Measurements from ENCODE around the gene ZFAND4.
"Not testable (repeated sequence)": the region's sequence is repeated elsewhere in the genome, so short reads cannot be mapped to it uniquely, and the experiment has no call there.

ZFAND4 gene

DNA sequence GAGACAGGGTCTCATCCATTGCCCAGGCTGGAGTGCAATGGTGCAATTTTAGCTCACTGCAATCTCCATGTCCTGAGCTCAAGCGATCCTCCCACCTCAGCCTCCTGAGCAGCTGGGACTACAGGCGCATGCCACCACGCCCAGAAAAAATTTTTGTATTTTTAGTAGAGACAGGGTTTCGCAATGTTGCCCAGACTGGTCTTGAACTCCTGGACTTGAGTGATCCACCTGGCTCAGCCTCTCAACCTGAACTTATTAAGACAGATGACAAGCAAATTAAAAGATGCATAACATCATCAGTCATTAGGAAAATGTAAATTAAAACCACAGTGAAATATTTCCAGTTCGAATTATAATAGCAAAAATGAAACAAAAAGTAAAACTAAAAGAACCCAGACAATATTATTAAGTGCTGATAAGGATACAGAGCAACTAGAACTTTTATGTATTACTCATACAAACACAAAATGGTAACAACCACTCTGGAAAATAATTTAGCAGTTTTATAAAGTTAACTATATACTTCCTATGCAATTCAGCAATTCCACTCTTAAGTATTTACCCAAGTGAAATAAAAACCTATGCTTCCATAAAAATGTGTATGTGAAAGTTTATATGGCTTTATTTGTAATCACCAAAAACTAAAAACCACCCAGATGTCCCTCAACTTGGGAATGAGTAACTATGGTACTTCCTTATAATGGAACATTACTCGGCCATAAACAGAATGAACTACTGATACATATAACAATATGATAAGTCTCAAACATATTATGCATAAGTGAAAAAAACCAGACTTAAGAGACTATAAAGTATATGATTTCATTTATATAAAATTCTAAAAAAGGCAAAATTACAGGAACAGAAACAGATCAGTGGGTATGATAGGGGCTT, 15.3 kb downstream of the ZFAND4 start:
- Histone ChIP-seq H3K4me2 (ENCODE audit: low read length) (no peak overlapping the region), H3K27ac (no peak overlapping the region), H3K36me3 (ENCODE audit: control insufficient read depth, insufficient read depth, low read length) (peaks cover 5% of the 10 kb centered on the region), H3K9me3 (ENCODE audit: control insufficient read depth, low read length) (no peaks in the 10 kb centered on the region), H3K4me1 (no peaks in the 10 kb centered on the region), H3K27me3 (ENCODE audit: control insufficient read depth, insufficient read depth, low read length) (no peaks in the 10 kb centered on the region), H3K4me3 (ENCODE audit: low read depth, low read length) (no peak overlapping the region), H3K79me2 (no peaks in the 10 kb centered on the region), H3K9ac (no peak overlapping the region), H2AFZ (no peak overlapping the region)
- TF ChIP-seq, protein P1, sequence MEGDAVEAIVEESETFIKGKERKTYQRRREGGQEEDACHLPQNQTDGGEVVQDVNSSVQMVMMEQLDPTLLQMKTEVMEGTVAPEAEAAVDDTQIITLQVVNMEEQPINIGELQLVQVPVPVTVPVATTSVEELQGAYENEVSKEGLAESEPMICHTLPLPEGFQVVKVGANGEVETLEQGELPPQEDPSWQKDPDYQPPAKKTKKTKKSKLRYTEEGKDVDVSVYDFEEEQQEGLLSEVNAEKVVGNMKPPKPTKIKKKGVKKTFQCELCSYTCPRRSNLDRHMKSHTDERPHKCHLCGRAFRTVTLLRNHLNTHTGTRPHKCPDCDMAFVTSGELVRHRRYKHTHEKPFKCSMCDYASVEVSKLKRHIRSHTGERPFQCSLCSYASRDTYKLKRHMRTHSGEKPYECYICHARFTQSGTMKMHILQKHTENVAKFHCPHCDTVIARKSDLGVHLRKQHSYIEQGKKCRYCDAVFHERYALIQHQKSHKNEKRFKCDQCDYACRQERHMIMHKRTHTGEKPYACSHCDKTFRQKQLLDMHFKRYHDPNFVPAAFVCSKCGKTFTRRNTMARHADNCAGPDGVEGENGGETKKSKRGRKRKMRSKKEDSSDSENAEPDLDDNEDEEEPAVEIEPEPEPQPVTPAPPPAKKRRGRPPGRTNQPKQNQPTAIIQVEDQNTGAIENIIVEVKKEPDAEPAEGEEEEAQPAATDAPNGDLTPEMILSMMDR (IDR thresholded peaks at IDR 0.05): no peak

DNA sequence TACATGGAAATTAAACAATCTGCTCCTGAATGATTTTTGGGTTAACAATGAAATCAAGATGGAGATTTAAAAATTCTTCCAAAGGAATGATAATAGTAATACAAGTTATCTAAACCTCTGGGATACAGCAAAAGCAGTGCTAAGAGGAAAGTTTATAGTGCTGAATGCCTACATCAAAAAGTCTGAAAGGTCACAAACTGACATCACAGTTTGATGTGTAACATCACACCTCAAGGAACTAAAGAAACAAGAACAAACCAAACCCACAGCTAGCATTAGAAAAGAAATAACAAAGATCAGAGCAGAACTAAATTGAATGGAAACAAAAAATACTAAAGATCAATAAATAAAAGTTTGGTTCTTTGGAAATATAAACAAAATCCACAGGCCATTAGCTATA, 17.4 kb downstream of the ZFAND4 start:
- H3K36me3 ChIP-seq (ENCODE audit: control insufficient read depth, insufficient read depth, low read length): no peaks in the 10 kb centered on the region
- TF ChIP-seq, protein P1 (IDR thresholded peaks at IDR 0.05): no peak
- no peak overlapping the region for H2AFZ ChIP-seq
- no peak overlapping the region for H3K4me2 ChIP-seq (ENCODE audit: low read length)
- H3K4me3 ChIP-seq (ENCODE audit: low read depth, low read length): no peak overlapping the region
- H3K79me2 ChIP-seq: no peaks in the 10 kb centered on the region
- H3K9ac ChIP-seq: no peak overlapping the region
- H3K27me3 ChIP-seq (ENCODE audit: control insufficient read depth, insufficient read depth, low read length): no peaks in the 10 kb centered on the region
- H3K4me1 ChIP-seq: no peaks in the 10 kb centered on the region
- H3K9me3 ChIP-seq (ENCODE audit: control insufficient read depth, low read length): no peaks in the 10 kb centered on the region
- H3K27ac ChIP-seq: no peak overlapping the region

DNA sequence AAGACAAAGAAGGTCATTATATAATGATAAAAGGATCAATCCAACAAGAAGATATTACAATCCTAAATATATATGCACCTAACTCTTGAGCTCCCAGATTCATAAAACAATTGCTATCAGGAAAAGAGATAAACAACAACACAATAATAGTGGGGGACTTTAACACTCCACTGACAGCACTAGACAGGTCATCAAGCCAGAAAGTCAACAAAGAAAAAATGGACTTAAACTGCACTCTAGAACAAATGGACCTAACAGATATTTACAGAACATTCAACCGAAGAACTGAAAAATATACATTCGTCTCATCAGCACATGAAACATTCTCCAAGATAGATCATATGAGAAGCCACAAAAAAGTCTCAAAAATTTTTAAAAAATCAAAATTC, 17.8 kb downstream of the ZFAND4 start:
- not testable (repeated sequence) for H3K27ac ChIP-seq; H3K36me3 ChIP-seq (ENCODE audit: control insufficient read depth, insufficient read depth, low read length)

DNA sequence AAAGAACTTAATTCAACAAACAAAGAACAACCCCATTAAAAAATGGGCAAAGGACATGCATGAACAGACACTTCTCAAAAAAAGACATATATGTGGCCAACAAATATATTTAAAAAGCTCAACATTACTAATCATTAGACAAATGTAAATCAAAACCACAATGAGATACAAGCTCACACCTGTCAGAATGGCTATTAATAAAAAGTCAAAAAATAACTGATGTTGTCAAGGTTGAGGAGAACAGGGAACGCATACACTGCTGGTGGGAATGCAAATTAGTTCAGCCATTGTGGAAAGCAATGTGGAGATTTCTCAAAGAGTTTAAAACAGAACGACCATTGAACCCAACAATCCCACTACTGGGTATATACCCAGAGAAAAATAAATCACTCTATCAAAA, 19.1 kb downstream of the ZFAND4 start:
- Histone ChIP-seq H3K4me2 (ENCODE audit: low read length) (no peak overlapping the region), H3K9ac (no peak overlapping the region), H3K9me3 (ENCODE audit: control insufficient read depth, low read length) (no peaks in the 10 kb centered on the region), H2AFZ (no peak overlapping the region), H3K4me3 (ENCODE audit: low read depth, low read length) (no peak overlapping the region), H3K27ac (no peak overlapping the region), H3K27me3 (ENCODE audit: control insufficient read depth, insufficient read depth, low read length) (no peaks in the 10 kb centered on the region), H3K79me2 (no peaks in the 10 kb centered on the region), H3K36me3 (ENCODE audit: control insufficient read depth, insufficient read depth, low read length) (no peaks in the 10 kb centered on the region), H3K4me1 (no peaks in the 10 kb centered on the region)
- TF ChIP-seq, protein P1 (IDR thresholded peaks at IDR 0.05): no peak

More for the DNA sequence above, 17.8 kb downstream of the ZFAND4 start:
- not testable (repeated sequence) for H3K4me3 ChIP-seq (ENCODE audit: low read depth, low read length); H2AFZ ChIP-seq; H3K79me2 ChIP-seq; H3K9me3 ChIP-seq (ENCODE audit: control insufficient read depth, low read length); H3K4me1 ChIP-seq; H3K9ac ChIP-seq; H3K27me3 ChIP-seq (ENCODE audit: control insufficient read depth, insufficient read depth, low read length); H3K4me2 ChIP-seq (ENCODE audit: low read length)

DNA sequence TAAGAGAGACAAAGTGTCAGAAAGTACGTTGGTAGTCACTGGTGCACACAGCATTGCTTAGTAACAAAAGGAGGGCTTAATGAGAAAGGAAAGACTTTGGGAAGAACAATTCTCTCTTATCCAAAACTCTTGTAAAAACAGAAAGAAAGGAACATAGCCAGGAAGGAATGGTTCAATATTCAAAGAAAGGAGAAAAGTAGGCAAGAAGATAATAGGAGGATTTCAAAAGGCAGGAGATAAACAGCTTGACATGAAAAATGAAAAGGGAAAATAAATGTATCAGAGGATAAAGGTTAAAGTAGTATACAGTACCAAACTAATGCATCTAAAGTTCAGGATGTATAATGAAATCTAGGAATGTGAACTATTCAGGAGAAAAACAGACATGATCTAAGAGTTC, 20.1 kb downstream of the ZFAND4 start:
- H2AFZ ChIP-seq: no peak overlapping the region

More for the DNA sequence above, 20.1 kb downstream of the ZFAND4 start:
- H3K79me2 ChIP-seq: no peaks in the 10 kb centered on the region
- H3K4me1 ChIP-seq: no peaks in the 10 kb centered on the region
- no peak overlapping the region for H3K4me2 ChIP-seq (ENCODE audit: low read length)
- no peak overlapping the region for H3K27ac ChIP-seq
- H3K9ac ChIP-seq: no peak overlapping the region
- TF ChIP-seq, protein P1 (IDR thresholded peaks at IDR 0.05): no peak
- H3K9me3 ChIP-seq (ENCODE audit: control insufficient read depth, low read length): no peaks in the 10 kb centered on the region
- H3K36me3 ChIP-seq (ENCODE audit: control insufficient read depth, insufficient read depth, low read length): no peaks in the 10 kb centered on the region
- H3K27me3 ChIP-seq (ENCODE audit: control insufficient read depth, insufficient read depth, low read length): no peaks in the 10 kb centered on the region
- H3K4me3 ChIP-seq (ENCODE audit: low read depth, low read length): no peak overlapping the region
